D341Med (cell line): ENCODE measurements around the gene SLC17A3.

Experiments used
- DNase-seq: peaks from one replicate; pipeline ENCODE4 v3.0.0; 2012; ENCODE audit warnings: low spot score

SLC17A3 gene

DNA sequence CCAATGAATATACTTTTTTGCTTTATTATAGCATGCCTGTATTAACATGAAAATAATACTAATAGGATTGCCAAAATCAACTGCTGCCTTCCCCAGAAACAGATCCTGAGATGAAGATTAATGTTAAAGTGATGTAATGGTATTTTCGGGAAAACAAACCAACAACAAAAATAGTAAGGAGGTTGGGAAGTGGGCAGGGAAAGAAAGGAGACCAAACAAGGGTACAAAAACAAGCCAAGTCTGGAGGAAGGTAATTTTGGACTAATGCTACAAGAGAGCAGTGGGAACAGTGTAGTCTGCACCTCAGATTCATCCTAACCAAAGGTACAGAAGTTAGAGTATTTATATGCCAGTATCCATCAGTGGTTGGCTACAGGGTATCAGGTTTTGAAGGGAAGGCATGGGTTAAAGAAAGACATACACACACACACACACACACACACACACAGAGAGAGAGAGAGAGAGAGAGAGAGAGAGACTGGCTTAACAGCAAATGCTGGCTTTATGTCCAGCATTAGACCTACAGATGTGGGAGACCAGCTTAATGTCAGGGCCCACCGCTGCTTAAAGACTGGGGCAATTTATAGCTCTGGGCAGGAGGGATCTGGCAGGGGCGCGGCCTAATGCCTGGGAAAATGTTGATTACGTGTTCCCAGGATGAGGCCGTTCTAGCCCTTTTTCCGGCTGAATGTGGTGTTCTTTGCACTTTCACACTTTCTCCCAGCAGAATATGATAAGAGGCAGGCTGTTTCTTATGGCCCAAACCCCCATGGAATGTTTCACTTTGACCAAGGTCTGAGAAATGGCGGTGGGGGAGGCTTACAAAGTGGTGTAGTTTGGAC is 38.4 kb downstream of the SLC17A3 start:
- no peak for DNase-seq

DNA sequence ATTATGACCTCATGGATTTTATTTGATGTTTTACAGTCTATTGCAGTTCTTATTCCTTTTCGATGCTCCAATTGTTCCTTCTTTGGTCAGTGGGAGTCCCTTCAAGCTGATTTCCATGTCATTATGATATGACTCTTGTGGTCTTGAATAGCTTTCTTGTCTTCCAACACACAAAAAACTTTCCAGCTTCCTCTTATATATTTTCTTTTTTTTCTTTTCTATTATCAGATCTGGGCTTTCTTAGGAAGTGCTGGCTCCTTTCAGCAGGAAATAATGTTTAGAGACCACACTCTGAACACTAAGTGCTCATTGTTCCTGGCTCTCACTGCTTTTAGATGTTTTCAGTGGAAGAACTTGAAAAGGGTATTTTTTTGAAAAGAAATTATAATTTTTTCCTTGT is 39.1 kb downstream of the SLC17A3 start:
- DNase-seq: no peak

DNA sequence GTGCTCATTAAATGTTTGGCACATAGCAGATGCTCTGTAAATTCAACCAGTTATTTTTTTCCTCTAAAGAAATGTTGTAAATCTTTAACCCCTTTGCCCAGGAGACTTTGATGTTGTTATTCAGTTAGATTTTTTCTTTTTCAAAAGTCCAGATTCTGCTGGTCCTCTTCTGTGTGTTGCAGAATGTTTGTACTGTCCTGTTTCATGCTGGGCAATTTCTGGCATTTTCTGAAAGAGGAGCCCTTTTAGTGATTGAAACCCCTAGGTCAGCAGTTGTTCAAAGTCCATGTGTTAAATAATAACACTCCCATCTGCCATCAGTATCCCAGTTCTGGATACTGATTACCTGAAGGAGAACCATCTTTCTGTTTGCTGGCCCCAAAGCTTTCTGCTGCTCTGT is 40.9 kb downstream of the SLC17A3 start:
- DNase-seq: no peak

DNA sequence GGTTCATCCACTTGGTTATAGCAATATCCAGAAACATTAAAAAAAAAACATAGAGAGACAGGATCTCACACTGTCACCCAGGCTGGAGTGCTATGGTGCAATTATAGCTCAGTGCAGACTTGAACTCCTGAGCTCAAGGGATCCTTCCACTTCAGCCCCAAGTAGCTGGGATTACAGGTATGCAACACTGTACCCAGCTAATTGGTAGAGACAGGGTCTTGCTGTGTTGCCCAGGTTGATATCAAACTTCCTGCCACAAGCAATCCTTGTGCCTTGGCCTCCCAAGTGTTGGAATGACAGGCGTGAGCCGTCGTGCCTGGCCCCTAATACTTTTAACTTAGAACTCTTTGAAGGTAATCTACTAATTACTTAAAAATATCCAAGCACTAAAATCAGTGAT is 41.4 kb downstream of the SLC17A3 start:
- no peak for DNase-seq

DNA sequence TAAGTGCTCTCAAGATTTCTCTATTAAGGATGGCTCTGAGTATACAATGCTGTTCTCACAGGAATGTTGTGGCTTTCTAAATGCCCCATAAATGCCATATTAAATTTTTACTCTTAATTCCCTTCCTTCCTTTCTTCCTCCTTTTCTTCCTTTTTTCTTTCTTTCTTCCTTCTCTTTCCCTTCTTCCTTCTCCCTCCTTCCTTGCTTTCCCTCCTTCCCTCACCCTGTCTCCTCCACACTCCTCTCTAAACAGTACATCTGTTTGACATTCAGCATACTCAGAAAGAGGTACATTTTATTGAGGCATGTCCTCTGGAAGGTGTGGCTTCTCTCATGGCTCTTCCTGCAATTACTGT is 41.8 kb downstream of the SLC17A3 start:
- no peak for DNase-seq

DNA sequence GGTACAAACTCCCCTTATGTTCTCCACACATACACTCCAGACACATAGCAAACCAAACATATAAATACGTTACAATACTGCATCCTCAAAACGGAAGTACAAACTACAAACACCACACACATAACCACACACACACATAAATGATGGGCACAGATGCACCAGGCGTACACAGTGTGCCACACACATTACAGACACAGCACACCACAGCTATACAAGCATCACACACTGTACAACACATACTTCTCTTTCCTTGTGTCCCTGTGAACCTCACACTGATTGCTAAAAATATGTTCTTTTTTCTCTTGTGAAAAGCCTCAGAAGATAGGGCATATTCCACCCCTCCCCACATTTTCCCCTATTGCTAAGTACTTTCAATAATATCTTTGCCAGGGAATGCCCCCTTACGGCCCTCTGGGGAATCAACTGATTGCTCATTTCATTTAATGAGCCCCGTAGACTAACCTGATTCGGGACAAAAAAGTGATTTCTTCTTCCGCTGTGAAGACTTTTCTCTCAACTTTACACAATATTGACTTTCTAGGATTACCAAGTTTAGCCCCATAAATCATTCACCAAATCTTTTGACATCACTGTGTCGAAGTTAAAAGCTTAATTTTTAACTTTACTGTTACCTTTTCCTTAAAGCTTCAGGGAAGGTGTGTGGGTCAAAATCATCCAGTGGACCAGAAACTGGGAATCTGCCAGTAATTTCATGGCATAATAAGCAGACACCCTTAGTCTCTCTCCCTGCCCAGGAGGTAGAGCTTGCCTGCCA is 42.3 kb downstream of the SLC17A3 start, which contains the start of gene SLC17A1:
Gene SLC17A1 (minus strand): TSS at position 521 of the 775 bp plus-strand sequence. CDS start 1,495 bp downstream, outside the sequence.
- DNase-seq: no peak

DNA sequence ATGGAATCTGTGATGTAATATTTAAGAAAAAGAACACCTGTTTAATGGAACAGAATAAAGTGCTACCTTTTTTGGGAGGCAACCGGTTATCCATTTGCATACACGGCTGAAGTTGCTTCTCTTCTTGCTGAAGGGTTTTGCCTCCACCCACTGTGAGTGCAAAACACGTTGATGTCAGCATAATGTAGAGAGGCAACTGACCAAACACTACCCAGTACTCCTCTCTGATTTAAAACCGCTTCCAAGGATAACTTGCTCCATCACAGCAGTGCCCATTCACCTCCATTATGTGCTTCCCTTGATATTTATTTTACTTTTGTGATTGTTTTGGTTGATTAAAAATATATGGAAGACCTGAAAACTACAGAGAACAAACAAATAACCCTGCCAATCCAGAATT is 43.6 kb downstream of the SLC17A3 start:
- DNase-seq: no peak

DNA sequence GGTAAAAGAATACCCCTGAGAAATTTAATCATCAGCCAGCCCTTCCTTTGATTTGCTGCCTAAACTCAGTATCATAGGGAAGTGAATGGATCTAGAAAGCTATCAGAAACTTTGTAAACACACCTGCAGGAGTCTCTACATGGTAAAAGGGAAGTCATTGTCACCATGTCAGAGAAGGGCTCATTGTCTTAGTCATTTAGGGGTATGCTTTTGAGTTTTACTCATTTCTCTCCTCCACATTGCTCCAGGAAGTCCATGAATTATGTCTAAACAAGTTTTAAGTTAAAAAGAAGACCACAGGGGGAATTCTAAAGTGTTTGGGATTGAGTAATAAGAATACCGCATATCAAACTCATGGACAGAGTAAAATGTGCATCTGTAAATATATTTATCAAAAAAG is 44.7 kb downstream of the SLC17A3 start:
- no peak for DNase-seq

DNA sequence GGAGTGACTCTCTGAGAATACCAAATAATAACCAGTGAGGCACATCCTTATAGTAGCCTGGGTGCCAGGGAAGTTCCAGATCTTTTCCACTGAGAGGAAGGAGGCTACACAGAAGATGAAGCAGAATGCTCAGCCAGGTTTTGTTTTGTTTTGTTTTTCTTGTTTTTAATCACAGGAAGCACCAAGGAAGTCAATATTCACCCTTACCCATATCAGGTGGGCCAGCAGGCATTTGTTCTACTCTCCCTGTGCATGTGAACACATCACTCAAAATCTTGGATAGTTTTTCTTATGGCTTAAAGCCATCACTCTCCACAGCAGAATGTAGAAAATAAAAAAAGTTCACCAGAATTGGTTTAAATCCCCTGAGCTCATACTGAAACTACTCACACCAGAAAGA is 52.7 kb downstream of the SLC17A3 start:
- no peak for DNase-seq

DNA sequence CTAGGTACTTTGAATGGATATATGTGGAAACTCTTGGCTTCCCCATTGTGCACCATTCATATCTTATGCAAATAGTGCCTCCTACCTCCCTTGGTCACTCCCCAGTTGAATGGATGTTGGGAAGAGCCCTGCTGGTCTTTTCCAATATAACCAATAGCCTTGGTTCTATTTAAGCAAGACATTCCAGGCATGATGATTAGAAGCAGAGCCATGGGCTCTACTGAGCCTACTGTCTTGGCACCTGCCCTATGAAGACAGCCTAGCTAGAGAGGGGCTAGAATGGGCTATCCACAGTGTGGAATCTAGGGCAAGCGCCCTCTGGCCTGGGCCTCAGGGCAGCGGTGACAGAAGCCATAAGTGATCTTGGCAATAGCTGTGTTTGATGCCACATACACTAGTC is 57.8 kb downstream of the SLC17A3 start:
- no peak for DNase-seq

DNA sequence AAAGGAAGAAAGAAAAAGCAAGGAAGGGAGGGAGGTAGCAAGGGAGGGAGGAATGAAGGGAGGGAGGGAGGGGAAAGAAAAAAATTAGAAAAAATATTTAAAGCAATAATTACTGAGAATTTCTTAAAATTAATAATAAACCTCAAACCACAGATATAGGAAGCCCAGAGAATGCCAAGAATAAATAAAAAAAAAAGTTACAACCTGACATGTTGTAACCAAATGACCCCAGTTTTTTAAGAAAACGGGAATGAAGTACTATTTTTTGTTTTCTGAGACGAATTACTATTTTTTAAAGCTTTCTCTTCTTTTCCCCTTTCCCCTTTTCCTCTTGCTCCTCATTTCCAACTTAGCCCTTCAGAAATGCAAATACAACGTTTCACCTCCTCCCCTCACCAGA is 58.8 kb downstream of the SLC17A3 start:
- no peak for DNase-seq

DNA sequence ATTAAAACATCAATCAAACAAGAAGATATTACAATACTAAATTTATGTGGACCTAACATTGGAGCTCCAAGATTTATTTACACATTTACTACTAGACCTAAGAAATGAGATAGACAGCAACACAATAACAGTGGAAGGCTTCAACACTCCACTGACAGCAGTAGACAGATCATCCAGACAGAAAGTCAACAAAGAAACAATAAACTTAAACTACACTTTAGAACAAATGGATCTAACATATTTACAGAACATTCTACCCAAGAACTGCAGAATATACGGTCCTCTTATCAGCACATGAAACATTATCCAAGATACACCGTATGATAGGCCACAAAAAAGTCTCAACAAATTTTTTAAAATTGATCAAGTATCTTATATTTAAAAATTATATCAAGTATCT is 69.2 kb downstream of the SLC17A3 start:
- DNase-seq: no peak

DNA sequence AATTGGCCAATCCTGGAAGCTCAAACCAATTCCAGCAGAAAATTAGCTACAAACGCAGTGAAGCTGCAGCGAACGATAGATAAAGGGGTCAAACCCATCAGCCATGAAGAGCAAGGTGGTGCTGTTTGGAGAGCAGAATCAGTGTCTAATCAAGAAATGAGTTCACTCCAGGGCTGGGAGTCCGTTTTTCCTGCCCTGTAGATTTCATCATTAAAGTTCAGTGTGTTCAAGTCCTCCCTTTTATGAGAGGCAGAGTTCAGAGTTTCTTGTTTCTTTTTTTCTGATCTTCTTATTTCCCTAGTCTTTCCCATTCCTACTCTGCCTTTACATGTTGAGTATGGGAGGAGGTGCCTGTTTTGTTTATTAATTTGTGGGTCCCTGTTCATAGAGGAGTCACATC is 72.6 kb downstream of the SLC17A3 start:
- DNase-seq: no peak
